Measurements from ENCODE around the gene CTBP2.

DNA sequence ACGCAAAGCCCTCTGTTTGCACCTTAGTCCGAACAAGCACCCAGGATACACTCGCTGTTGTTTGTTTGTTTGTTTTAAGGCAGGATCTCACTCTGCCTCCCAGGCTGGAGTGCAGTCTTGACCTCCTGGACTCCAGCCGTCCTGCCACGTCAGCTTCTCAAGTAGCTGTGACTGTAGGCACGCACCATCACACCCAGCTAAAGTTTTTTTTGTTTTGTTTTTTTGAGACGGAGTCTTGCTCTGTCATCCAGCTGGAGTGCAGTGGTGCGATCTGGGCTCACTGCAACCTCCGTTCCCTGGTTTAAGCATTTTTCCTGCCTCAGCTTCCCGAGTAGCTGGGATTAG is 76.8 kb downstream of the CTBP2 start:
- TF ChIP-seq AGO2 (optimal IDR thresholded peaks at IDR 0.05; ENCODE audit: low read depth, low read length), result no peak
- no peak for TF ChIP-seq ARNT (IDR thresholded peaks at IDR 0.05)
- no peak for TF ChIP-seq TBX2 (CRISPR knock-in tag; IDR thresholded peaks at IDR 0.05; ENCODE audit: borderline replicate concordance)
- TF ChIP-seq ARID2 (CRISPR knock-in tag; IDR thresholded peaks at IDR 0.05; ENCODE audit: borderline replicate concordance), result no peak
- TF ChIP-seq YY1 (IDR thresholded peaks at IDR 0.05; ENCODE audit: insufficient read depth, insufficient replicate concordance, low read depth, low read length), result no peak
- TF ChIP-seq, protein P1, sequence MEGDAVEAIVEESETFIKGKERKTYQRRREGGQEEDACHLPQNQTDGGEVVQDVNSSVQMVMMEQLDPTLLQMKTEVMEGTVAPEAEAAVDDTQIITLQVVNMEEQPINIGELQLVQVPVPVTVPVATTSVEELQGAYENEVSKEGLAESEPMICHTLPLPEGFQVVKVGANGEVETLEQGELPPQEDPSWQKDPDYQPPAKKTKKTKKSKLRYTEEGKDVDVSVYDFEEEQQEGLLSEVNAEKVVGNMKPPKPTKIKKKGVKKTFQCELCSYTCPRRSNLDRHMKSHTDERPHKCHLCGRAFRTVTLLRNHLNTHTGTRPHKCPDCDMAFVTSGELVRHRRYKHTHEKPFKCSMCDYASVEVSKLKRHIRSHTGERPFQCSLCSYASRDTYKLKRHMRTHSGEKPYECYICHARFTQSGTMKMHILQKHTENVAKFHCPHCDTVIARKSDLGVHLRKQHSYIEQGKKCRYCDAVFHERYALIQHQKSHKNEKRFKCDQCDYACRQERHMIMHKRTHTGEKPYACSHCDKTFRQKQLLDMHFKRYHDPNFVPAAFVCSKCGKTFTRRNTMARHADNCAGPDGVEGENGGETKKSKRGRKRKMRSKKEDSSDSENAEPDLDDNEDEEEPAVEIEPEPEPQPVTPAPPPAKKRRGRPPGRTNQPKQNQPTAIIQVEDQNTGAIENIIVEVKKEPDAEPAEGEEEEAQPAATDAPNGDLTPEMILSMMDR (CRISPR knock-in tag; IDR thresholded peaks at IDR 0.05), result no peak
- no peak for TF ChIP-seq RAD21 (CRISPR knock-in tag; IDR thresholded peaks at IDR 0.05)
- TF ChIP-seq U2AF1 (optimal IDR thresholded peaks at IDR 0.05; ENCODE audit: low read depth, low read length), result no peak
- TF ChIP-seq TBL1XR1 (IDR thresholded peaks at IDR 0.05; ENCODE audit: borderline replicate concordance, low read length, partially characterized antibody), result no peak
- TF ChIP-seq CBX1 (IDR thresholded peaks at IDR 0.05; ENCODE audit: low read depth), result no peak
- TF ChIP-seq POLR2A (IDR thresholded peaks at IDR 0.05; ENCODE audit: insufficient read depth in 1 of 2, low read depth in 2 of 2, low read length in 2 of 2), result no peak

All from HepG2 (cell line).